GM23338 (cell line): Measurements from ENCODE around the gene ATP9A.

ENCODE experiments used
- CREB1 ChIP-seq: fragments of 250-450 bp; sonication (Bioruptor Pico); IDR thresholded peaks from 2 replicates; pipeline ENCODE4 v1.5.0; 2020; ENCODE audit warnings: low read depth, mild to moderate bottlenecking, moderate library complexity
- CTCF ChIP-seq, 2 experiments: fragments of 200-600 bp in 1 of 2; sonication (generic) in 1 of 2; conservative IDR thresholded peaks; 2 replicates each; pipeline versions ENCODE4 v1.5.1 to v1.6.1; 2016 to 2017; ENCODE audit warnings: antibody characterized with exemption in 2 of 2, low read depth in 2 of 2, mild to moderate bottlenecking in 2 of 2, moderate library complexity in 1 of 2
- EZH2 ChIP-seq: fragments of 200-600 bp; sonication (generic); IDR thresholded peaks from one replicate; pipeline ENCODE4 v1.8.0; 2017; ENCODE audit warnings: antibody characterized with exemption, mild to moderate bottlenecking, low read depth; ENCODE audit not compliant: unreplicated experiment
- EZH2phosphoT487 ChIP-seq: fragments of 200-600 bp; sonication (generic); IDR thresholded peaks from one replicate; pipeline ENCODE4 v1.8.1; 2018; ENCODE audit warnings: antibody characterized with exemption; ENCODE audit not compliant: unreplicated experiment
- JUNB ChIP-seq: IDR thresholded peaks from one replicate; pipeline ENCODE4 v1.6.1; 2016; ENCODE audit warnings: antibody characterized with exemption; ENCODE audit not compliant: unreplicated experiment
- POLR2AphosphoS5 ChIP-seq: IDR thresholded peaks from 2 replicates; pipeline ENCODE4 v1.6.1; 2016; ENCODE audit warnings: antibody characterized with exemption, low read depth
- REST ChIP-seq: IDR thresholded peaks from one replicate; pipeline ENCODE4 v1.6.1; 2018; ENCODE audit warnings: antibody characterized with exemption; ENCODE audit not compliant: unreplicated experiment
- ZNF114 ChIP-seq: fragments of 250-450 bp; sonication (Bioruptor Pico); IDR thresholded peaks from 2 replicates; pipeline ENCODE4 v1.5.0; 2020; ENCODE audit warnings: mild to moderate bottlenecking, moderate library complexity

- TF ChIP-seq CTCF (conservative IDR thresholded peaks at IDR 0.05; ENCODE audit: low read depth in 2 of 2), result no peak
- TF ChIP-seq EZH2, result no peak
- no peak for TF ChIP-seq POLR2AphosphoS5
- no peak for TF ChIP-seq REST
- TF ChIP-seq JUNB, result no peak
- TF ChIP-seq EZH2phosphoT487, result no peak
- no peak for TF ChIP-seq ZNF114 (CRISPR knock-in tag)
- TF ChIP-seq CREB1 (CRISPR knock-in tag), result no peak
Measured at GRCh38 chr20:51736947-51737346, 31.2 kb downstream of the ATP9A start.
